Large intestine (tissue), 3 donors: Measurements from ENCODE around the gene HABP2. TPM values are rescaled to one million over a fixed set of nuclear protein-coding genes. Genes with fewer than 3 reads are reported as not detected.

Experiments used
- DNase-seq, 2 donors: peaks; one replicate each; pipeline versions ENCODE4 v3.0.0 to v3.0.0-alpha.2; 2013
- H3K27ac ChIP-seq: one replicate; pipeline ENCODE4 v1.5.1; 2013; ENCODE audit warnings: low read length
- H3K27me3 ChIP-seq: 2 replicates; pipeline ENCODE4 v1.6.1; 2013; ENCODE audit warnings: low read length; ENCODE audit not compliant: control insufficient read depth, insufficient read depth
- H3K36me3 ChIP-seq: 2 replicates; pipeline ENCODE4 v1.6.1; 2013; ENCODE audit warnings: low read length; ENCODE audit not compliant: control insufficient read depth, insufficient read depth
- H3K4me1 ChIP-seq: one replicate; pipeline ENCODE4 v1.6.1; 2013; ENCODE audit warnings: low read length; ENCODE audit not compliant: control insufficient read depth, insufficient read depth
- H3K4me3 ChIP-seq: one replicate; pipeline ENCODE4 v1.5.1; 2013; ENCODE audit warnings: low read length
- H3K9me3 ChIP-seq: one replicate; pipeline ENCODE4 v1.6.1; 2013; ENCODE audit warnings: mild to moderate bottlenecking, low read depth, low read length, moderate library complexity; ENCODE audit not compliant: control insufficient read depth
- WGBS: methylation state at CpG from one replicate; pipeline ENCODE4 v1.1.5; 2013; ENCODE audit warnings: low lambda C conversion rate; ENCODE audit not compliant: insufficient coverage; 5-methylcytosine and 5-hydroxymethylcytosine counted together
- polyA plus RNA-seq: library from polyadenylated mRNA; unstranded; fragments of 120-200 nt; gene quantifications from one replicate; pipeline ENCODE4 v1.2.1, GENCODE V29; 2013

Gene HABP2
- polyA plus RNA-seq, 1 donor, result 27.7 TPM

DNA sequence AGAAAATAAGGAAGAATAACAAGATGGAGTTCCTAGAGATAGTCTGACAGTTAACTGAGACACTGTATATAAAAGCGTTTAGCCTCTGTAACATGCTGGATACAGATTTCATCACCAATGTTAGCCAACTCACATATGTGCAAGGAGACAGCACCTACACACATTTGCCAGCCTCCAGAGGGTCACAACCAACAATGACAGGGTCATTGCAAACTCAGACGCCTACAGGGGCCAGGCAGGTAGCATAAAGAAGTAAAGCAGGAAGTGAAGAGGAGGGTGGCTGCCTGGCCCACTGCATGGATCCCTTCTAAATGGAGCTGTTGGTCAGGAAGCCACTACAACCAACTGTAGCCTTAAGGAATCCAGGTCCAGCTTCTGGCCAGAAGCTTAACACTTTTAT lies 60.6 kb downstream of the HABP2 start:
- 80% methylated on average over 1 of the region's 2 CpGs for WGBS
- Histone ChIP-seq H3K4me1 (no peaks in the 10 kb centered on the region), H3K36me3 (no peaks in the 10 kb centered on the region), H3K27me3 (peaks cover 35% of the 10 kb centered on the region), H3K27ac (no peak overlapping the region), H3K9me3 (no peaks in the 10 kb centered on the region), H3K4me3 (no peak overlapping the region)
- no peak for DNase-seq

DNA sequence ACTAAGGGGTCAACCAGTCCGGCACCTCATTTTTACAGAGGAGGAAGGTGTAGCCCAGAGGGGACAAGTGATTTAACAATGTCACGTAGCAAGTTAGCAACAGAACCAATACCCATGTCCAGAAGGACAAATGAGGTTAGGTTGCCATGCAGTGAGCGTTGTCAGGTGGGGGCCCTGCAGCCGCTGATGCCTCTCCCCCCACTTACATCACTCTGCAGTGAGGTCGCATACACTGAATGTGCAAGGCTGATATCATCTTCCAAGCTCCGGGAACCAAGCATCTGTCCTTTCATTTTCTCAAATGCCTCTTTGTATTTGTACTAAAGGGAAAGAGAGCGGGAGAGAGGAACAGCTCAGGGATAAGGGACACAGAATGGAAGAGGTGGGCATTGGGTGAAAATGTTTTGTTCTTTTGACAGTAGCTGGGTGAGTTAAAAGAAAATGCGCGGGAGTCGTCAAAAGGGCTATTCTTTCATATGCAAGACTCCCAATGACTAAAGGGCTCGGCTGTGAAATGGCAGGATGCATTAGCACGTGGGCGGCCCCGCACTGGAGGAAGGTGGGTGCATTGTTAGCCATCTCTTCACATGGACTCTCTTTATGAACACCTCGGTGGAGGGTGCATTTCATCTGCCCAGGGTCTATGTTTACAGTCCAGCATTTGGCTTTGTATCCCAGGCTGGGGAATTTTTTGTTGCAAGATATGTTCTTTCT lies 61.3 kb downstream of the HABP2 start:
- WGBS, result 70% methylated on average over 4 of the region's 15 CpGs
- no peaks in the 10 kb centered on the region for H3K4me1 ChIP-seq
- no peaks in the 10 kb centered on the region for H3K9me3 ChIP-seq
- H3K4me3 ChIP-seq, result no peak overlapping the region
- DNase-seq, result no peak
- H3K36me3 ChIP-seq, result no peaks in the 10 kb centered on the region
- H3K27me3 ChIP-seq, result peaks cover 37% of the 10 kb centered on the region
- no peak overlapping the region for H3K27ac ChIP-seq

DNA sequence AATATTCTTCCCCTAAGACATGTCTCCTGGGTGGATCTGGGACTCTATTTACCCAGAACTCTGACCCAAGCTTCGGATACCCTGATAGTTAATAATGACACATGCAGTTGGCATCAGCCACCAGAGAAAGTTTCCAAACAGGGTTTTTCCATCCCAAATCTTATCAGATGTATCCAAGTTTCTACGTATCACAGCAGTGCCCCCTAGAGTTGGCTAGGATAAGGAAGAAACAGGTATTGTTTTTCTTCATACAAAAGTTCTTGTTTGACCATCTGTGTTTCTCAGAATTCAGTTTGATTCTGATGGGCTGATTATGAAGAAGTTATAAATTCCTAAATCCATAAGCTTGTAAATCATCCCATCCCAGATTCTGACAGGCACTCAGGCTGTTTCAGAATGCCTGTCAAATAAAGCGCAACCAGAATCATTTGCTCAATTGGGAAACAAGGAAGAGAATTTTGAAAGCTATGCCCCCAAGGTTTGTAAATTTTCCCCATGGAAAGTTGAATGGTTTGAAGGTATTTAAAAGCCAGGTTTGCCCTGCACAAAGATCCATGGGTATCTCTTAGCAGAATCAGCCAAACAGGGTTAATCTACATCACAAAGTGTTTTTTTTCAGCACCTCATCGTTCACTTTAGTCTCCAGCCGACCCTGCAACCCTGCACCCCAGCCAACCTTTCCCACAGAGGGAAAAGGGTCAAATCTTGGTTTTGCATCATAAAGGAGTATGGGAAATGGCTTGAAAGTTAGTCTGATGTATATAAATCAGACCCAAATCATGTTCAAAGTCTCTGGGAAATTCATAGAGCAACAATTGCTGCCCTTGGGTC lies 63.6 kb downstream of the HABP2 start:
- H3K9me3 ChIP-seq, result no peaks in the 10 kb centered on the region
- no CpG with 5 or more reads among the region's 5 CpGs for WGBS
- H3K4me3 ChIP-seq, result no peak overlapping the region
- no peak for DNase-seq
- H3K27me3 ChIP-seq, result peaks cover 40% of the 10 kb centered on the region
- H3K27ac ChIP-seq, result no peak overlapping the region
- no peaks in the 10 kb centered on the region for H3K36me3 ChIP-seq
- H3K4me1 ChIP-seq, result no peaks in the 10 kb centered on the region

DNA sequence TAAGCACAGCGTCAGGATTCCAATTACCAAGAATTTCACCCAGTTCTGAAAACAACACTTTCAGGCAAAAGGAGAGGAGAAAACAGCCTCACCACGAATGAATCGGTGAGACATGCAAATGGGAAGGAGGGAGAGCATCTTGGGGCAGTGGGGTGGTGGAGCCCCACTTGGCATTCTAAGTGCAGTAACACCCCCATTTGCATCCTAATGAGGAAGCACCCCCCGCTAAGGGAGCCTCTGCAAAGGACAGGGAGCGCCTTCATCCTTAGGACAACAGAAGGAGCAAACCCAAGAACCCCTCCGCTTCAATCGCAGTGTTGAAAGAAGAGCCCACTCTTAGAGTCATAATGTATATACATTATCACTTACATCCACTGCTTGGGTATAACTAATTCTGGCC lies 64.2 kb downstream of the HABP2 start:
- Histone ChIP-seq H3K4me3 (no peak overlapping the region), H3K27ac (no peak overlapping the region), H3K4me1 (no peaks in the 10 kb centered on the region), H3K9me3 (no peaks in the 10 kb centered on the region), H3K27me3 (peaks cover 40% of the 10 kb centered on the region), H3K36me3 (no peaks in the 10 kb centered on the region)
- WGBS, result 7% methylated on average over 2 of the region's 7 CpGs
- DNase-seq, result no peak

DNA sequence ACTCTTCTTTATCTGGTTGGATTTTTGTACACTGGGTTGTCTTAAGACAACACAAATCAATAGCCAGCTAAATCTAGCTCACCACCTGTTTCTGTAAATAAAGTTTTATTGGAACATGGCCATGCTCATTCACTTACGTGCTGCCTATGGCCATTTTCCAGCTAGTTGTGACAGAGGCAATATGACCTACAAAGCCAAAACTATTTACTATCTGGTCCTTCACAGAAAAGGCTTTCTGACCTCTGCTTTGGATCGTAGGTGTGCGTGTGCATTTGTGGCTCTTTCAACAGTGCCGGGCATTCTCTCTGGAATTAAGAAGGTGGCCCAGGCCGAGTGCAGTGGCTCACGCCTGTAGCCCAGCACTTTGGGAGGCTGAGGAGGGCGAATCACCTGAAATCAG lies 65.5 kb downstream of the HABP2 start:
- no peak for DNase-seq
- no peak overlapping the region for H3K27ac ChIP-seq
- WGBS, result no CpG with 5 or more reads among the region's 7 CpGs
- no peaks in the 10 kb centered on the region for H3K9me3 ChIP-seq
- H3K4me1 ChIP-seq, result no peaks in the 10 kb centered on the region
- no peak overlapping the region for H3K4me3 ChIP-seq
- H3K27me3 ChIP-seq, result peaks cover 38% of the 10 kb centered on the region
- H3K36me3 ChIP-seq, result no peaks in the 10 kb centered on the region

DNA sequence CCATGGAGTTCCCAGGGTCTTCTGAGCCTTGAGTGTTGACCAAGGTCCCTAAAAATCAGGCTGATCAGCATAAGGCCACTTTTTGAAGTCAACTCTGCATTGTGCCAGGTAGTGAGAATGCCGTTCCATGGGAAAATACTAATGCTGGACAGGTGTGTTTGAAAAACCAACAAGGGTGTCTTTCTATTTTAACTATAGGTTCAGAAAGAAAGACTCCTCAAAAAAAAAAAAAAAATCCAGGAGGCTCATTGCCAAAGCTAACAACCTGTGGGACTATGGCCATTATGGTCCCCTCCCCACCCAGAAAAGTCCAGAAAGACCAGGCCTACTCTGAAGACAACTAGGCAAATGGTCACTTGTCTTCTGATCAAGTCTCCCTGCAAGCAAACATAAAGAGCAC lies 66.5 kb downstream of the HABP2 start:
- Histone ChIP-seq H3K4me3 (no peak overlapping the region), H3K27me3 (peaks cover 32% of the 10 kb centered on the region), H3K36me3 (no peaks in the 10 kb centered on the region), H3K4me1 (no peaks in the 10 kb centered on the region), H3K27ac (no peak overlapping the region), H3K9me3 (no peaks in the 10 kb centered on the region)
- no CpG with 5 or more reads among the region's 1 CpG for WGBS
- no peak for DNase-seq

DNA sequence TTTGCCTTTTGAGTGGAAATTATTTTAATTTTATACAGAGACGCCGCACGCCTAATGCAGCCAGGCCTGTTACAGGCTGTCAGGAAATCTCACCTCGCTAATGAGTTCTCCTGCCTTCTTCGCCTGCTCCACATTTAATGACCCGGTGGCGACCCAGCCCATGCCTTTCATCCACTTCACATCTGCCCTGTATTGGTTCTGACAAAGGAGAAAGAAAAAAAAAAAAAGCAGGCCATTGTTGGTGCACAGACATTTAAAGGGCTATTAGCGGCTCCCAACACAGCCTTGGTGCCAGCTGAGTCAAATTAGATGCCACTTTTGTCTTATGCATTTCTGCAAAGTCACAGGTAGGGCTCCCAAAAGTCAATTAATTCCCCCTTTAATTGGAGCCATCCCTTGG lies 67.7 kb downstream of the HABP2 start:
- Histone ChIP-seq H3K4me3 (no peak overlapping the region), H3K9me3 (no peaks in the 10 kb centered on the region), H3K36me3 (no peaks in the 10 kb centered on the region), H3K4me1 (no peaks in the 10 kb centered on the region), H3K27me3 (peaks cover 29% of the 10 kb centered on the region), H3K27ac (no peak overlapping the region)
- DNase-seq, result no peak
- 83% methylated on average over 3 of the region's 8 CpGs for WGBS

DNA sequence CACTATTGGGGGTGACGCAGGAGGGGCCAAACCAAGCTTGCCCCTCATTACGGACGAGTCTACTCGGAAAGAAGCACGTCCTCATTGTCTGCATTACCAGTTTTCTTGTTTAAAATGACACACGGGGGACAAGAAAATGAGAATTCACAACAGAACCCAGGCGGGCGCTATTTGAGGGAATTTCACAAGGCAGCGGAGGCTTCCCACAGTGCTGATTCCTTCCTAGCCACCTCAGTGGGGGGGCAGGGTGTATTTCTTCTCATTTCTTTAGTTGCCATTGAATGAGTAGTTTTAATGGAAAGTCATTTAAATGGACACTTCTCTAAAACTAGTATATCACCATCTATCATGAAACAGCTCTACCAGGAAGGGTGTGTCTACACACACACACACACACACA lies 68.1 kb downstream of the HABP2 start:
- no peaks in the 10 kb centered on the region for H3K36me3 ChIP-seq
- no peak for DNase-seq
- peaks cover 25% of the 10 kb centered on the region for H3K27me3 ChIP-seq
- H3K9me3 ChIP-seq, result no peaks in the 10 kb centered on the region
- no peak overlapping the region for H3K27ac ChIP-seq
- no CpG with 5 or more reads among the region's 9 CpGs for WGBS
- no peak overlapping the region for H3K4me3 ChIP-seq
- no peaks in the 10 kb centered on the region for H3K4me1 ChIP-seq

DNA sequence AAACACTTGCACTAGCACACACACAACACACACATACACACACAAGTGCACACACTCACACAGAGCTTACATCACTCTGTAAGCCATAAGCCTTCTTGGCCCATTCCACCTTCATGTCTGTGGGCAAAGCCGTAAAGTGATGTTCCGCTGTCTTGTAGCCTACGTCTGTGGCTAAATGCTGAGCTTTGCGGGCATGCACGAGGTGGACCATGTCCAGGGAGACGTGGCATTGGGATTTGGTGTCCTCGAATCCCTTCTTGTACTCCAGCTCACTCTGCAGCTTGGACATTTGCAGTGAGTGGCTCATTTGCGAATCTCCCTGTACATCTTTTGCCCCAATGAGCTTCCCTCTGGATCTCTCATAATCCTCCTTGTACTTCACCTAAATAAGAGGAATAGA lies 68.9 kb downstream of the HABP2 start:
- Histone ChIP-seq H3K36me3 (no peaks in the 10 kb centered on the region), H3K4me1 (no peaks in the 10 kb centered on the region), H3K4me3 (no peak overlapping the region), H3K9me3 (no peaks in the 10 kb centered on the region), H3K27me3 (peaks cover 21% of the 10 kb centered on the region), H3K27ac (no peak overlapping the region)
- WGBS, result no CpG with 5 or more reads among the region's 8 CpGs
- no peak for DNase-seq

DNA sequence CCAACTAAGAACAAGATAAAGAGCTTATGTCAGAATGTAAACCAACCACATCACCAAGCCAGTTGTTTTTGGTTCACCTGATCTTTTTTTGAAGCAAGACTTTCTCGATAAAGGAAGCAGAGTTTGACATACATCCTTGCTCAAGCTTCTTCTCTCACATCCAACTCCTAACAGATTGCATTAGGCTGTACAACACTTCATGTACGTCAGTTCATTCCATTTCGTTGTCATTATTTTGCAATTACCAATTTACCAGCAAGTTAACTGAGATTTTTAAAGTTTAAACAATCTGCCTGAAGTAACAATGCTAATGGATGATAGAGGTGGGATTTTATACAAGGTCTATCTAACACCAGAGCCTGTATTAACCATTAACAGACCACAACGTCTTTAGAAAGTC lies 70.0 kb downstream of the HABP2 start:
- peaks cover 15% of the 10 kb centered on the region for H3K27me3 ChIP-seq
- 100% methylated on average over 2 of the region's 4 CpGs for WGBS
- H3K27ac ChIP-seq, result no peak overlapping the region
- no peak overlapping the region for H3K4me3 ChIP-seq
- DNase-seq, result no peak
- no peaks in the 10 kb centered on the region for H3K4me1 ChIP-seq
- H3K36me3 ChIP-seq, result no peaks in the 10 kb centered on the region
- H3K9me3 ChIP-seq, result no peaks in the 10 kb centered on the region
